ENCODE results near the gene SYCE1L.

DNA sequence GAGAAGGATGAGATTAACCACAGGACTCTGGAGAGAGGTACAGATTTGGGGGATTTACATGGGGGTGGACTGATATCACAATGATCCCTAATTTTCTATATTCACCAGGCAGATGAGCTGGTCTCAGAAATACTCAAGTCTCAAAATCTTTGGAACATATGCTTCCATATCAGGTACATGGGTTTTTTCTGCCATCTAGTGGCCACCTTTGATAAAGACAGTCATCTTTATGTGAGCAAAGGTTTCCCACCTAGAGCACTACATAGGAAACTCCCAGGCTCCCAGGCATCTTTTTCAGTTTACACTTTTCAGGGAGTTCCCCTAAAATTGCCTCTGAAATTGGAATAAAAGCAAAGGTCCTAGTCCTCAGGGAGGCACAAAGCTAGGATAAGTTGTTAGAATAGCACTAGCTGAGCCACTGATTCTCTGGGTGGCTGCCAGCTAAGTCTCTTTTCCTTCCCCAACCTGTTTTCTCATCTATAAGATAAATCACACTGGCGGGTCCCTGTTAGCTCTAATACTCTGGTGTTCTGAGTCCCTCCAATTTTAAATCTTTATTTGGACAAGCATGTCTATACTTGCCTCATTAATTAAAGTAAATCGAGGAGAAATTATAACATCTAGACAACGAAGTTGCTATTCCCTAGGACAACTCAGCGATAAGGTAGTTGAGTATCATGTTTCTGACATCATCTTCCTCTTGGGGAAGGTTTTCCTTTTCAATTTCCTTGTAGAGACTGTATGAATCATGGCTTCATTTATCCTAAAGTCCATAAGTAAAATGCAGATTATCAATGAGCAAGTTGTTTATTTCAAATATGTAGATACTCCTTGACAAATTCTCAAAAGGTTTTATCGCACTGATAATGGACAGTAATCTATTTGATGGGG, 27.2 kb upstream of the SYCE1L start:
- TF ChIP-seq GATA2 (IDR thresholded peaks at IDR 0.05; ENCODE audit: low read depth, low read length): no peak
- TF ChIP-seq GATA3 (IDR thresholded peaks at IDR 0.05; ENCODE audit: low read depth, low read length): no peak
